ENCODE measurements around the gene RETREG2. TPM values are rescaled to one million over a fixed set of nuclear protein-coding genes. Genes with fewer than 3 reads are reported as not detected.

The RETREG2 gene
- total RNA-seq, 2 donors from 2014 or later, result 94.4 to 116 TPM

- TF ChIP-seq CTCF (IDR thresholded peaks at IDR 0.05), result no peak
- H3K36me3 ChIP-seq, result peaks cover 31% of the 10 kb centered on the region
- H3K9me3 ChIP-seq, result no peaks in the 10 kb centered on the region
- H3K4me3 ChIP-seq, result no peak overlapping the region
- no peak overlapping the region for H3K27ac ChIP-seq
- intact Hi-C loops (cut with DNase I), result loop anchor here (5.0 to 10.0 kb wide), 2 partner anchors 48 to 75 kb away; partner anchors contain the start of gene SLC23A3
- H3K9ac ChIP-seq (ENCODE audit: low read depth in 2 of 2, low read length in 2 of 2), result no peak overlapping the region
- no peak for DNase-seq
- no peaks in the 10 kb centered on the region for H3K27me3 ChIP-seq
- peaks cover 6% of the 10 kb centered on the region for H3K4me1 ChIP-seq
Observed at GRCh38 chr2:219219784-219220532, 41.9 kb downstream of the RETREG2 start.

GRCh38 chr2:219220652-219221402 lies 42.8 kb downstream of the RETREG2 start:
- TF ChIP-seq CTCF (IDR thresholded peaks at IDR 0.05), result no peak
- intact Hi-C loops (cut with DNase I), result loop anchor here (10.0 kb wide), 1 partner anchor 74 kb away; no protein-coding TSS in a partner anchor
- Histone ChIP-seq H3K27ac (no peak overlapping the region), H3K9me3 (no peaks in the 10 kb centered on the region), H3K4me3 (no peak overlapping the region), H3K9ac (ENCODE audit: low read depth in 2 of 2, low read length in 2 of 2) (no peak overlapping the region), H3K27me3 (no peaks in the 10 kb centered on the region), H3K4me1 (peaks cover 6% of the 10 kb centered on the region), H3K36me3 (peaks cover 31% of the 10 kb centered on the region)
- DNase-seq, result no peak

GRCh38 chr2:219221957-219222518 lies 44.0 kb downstream of the RETREG2 start:
- no peak overlapping the region for H3K27ac ChIP-seq
- no peaks in the 10 kb centered on the region for H3K9me3 ChIP-seq
- H3K9ac ChIP-seq (ENCODE audit: low read depth in 2 of 2, low read length in 2 of 2), result no peak overlapping the region
- H3K4me1 ChIP-seq, result peaks cover 6% of the 10 kb centered on the region
- peaks cover 31% of the 10 kb centered on the region for H3K36me3 ChIP-seq
- no peak overlapping the region for H3K4me3 ChIP-seq
- no peak for DNase-seq
- TF ChIP-seq CTCF (IDR thresholded peaks at IDR 0.05), result no peak
- intact Hi-C loops (cut with DNase I), result loop anchor here (10.0 kb wide), 1 partner anchor 73 kb away; no protein-coding TSS in a partner anchor
- H3K27me3 ChIP-seq, result no peaks in the 10 kb centered on the region

- no peak for DNase-seq
- no peak for TF ChIP-seq CTCF (IDR thresholded peaks at IDR 0.05)
- intact Hi-C loops (cut with DNase I), result loop anchor here (10.0 kb wide), 1 partner anchor 71 kb away; no protein-coding TSS in a partner anchor
- Histone ChIP-seq H3K4me3 (no peak overlapping the region), H3K27me3 (no peaks in the 10 kb centered on the region), H3K4me1 (peaks cover 13% of the 10 kb centered on the region), H3K9me3 (no peaks in the 10 kb centered on the region), H3K9ac (ENCODE audit: low read depth in 2 of 2, low read length in 2 of 2) (no peak overlapping the region), H3K36me3 (peaks cover 31% of the 10 kb centered on the region), H3K27ac (no peak overlapping the region)
Observed at GRCh38 chr2:219223831-219224610, 45.9 kb downstream of the RETREG2 start.

- H3K4me3 ChIP-seq, result no peak overlapping the region
- H3K9me3 ChIP-seq, result no peaks in the 10 kb centered on the region
- DNase-seq, result no peak
- peaks cover 31% of the 10 kb centered on the region for H3K36me3 ChIP-seq
- no peak overlapping the region for H3K27ac ChIP-seq
- no peaks in the 10 kb centered on the region for H3K27me3 ChIP-seq
- no peak for TF ChIP-seq CTCF (IDR thresholded peaks at IDR 0.05)
- no peak overlapping the region for H3K9ac ChIP-seq (ENCODE audit: low read depth in 2 of 2, low read length in 2 of 2)
- intact Hi-C loops (cut with DNase I), result loop anchor here (10.0 kb wide), 1 partner anchor 69 kb away; no protein-coding TSS in a partner anchor
- H3K4me1 ChIP-seq, result peaks cover 7% of the 10 kb centered on the region
Observed at GRCh38 chr2:219225350-219225749, 47.3 kb downstream of the RETREG2 start.

Data from colonic mucosa (tissue), 4 donors.